ENCODE measurements around the gene DDX41. TPM values are rescaled to one million over a fixed set of nuclear protein-coding genes. Genes with fewer than 3 reads are reported as not detected.
"Not testable (repeated sequence)": the region's sequence is repeated elsewhere in the genome, so short reads cannot be mapped to it uniquely, and the experiment has no call there.

The DDX41 gene
- total RNA-seq, 3 donors from 2014 or later, result 203 to 220 (median 207) TPM

- Mint-ChIP-seq H3K4me1 (ENCODE audit: low read depth) (peaks cover 24% of the 10 kb centered on the region), H3K9me3 (no peaks in the 10 kb centered on the region), H3K27me3 (ENCODE audit: low read depth) (no peaks in the 10 kb centered on the region), H3K36me3 (ENCODE audit: insufficient read depth) (peaks cover 11% of the 10 kb centered on the region), H3K4me3 (no peak overlapping the region)
- no peak for DNase-seq
- peak; percentile 66 to 67 for ATAC-seq
These were observed 29.5 kb upstream of the DDX41 start for GRCh38 chr5:177546258-177546741.

- no peak for ATAC-seq
- DNase-seq, result no peak
- no peaks in the 10 kb centered on the region for H3K9me3 Mint-ChIP-seq
- H3K27me3 Mint-ChIP-seq (ENCODE audit: low read depth), result no peaks in the 10 kb centered on the region
- H3K4me1 Mint-ChIP-seq (ENCODE audit: low read depth), result peaks cover 24% of the 10 kb centered on the region
- no peak overlapping the region for H3K4me3 Mint-ChIP-seq
- peaks cover 14% of the 10 kb centered on the region for H3K36me3 Mint-ChIP-seq (ENCODE audit: insufficient read depth)
These were observed 28.9 kb upstream of the DDX41 start for GRCh38 chr5:177545487-177546257.

GRCh38 chr5:177542816-177543465 lies 26.2 kb upstream of the DDX41 start:
- Mint-ChIP-seq H3K27me3 (ENCODE audit: low read depth) (no peaks in the 10 kb centered on the region), H3K36me3 (ENCODE audit: insufficient read depth) (peaks cover 16% of the 10 kb centered on the region), H3K4me3 (no peak overlapping the region), H3K9me3 (no peaks in the 10 kb centered on the region), H3K4me1 (ENCODE audit: low read depth) (peaks cover 15% of the 10 kb centered on the region)
- DNase-seq, result no peak
- ATAC-seq, result no peak

- ATAC-seq (no peak), DNase-seq (no peak)
- H3K36me3 Mint-ChIP-seq (ENCODE audit: insufficient read depth), result peaks cover 11% of the 10 kb centered on the region
- no peaks in the 10 kb centered on the region for H3K27me3 Mint-ChIP-seq (ENCODE audit: low read depth)
- no peak overlapping the region for H3K4me3 Mint-ChIP-seq
- peaks cover 3% of the 10 kb centered on the region for H3K4me1 Mint-ChIP-seq (ENCODE audit: low read depth)
- no peaks in the 10 kb centered on the region for H3K9me3 Mint-ChIP-seq
These were observed 23.7 kb upstream of the DDX41 start for GRCh38 chr5:177540438-177540837.

- H3K9me3 Mint-ChIP-seq, result no peaks in the 10 kb centered on the region
- H3K4me1 Mint-ChIP-seq (ENCODE audit: low read depth), result no peaks in the 10 kb centered on the region
- ATAC-seq (no peak), DNase-seq (no peak)
- no peaks in the 10 kb centered on the region for H3K27me3 Mint-ChIP-seq (ENCODE audit: low read depth)
- peaks cover 11% of the 10 kb centered on the region for H3K36me3 Mint-ChIP-seq (ENCODE audit: insufficient read depth)
- H3K4me3 Mint-ChIP-seq, result no peak overlapping the region
These were observed 22.6 kb upstream of the DDX41 start for GRCh38 chr5:177539411-177539810.

GRCh38 chr5:177538876-177539275 lies 22.1 kb upstream of the DDX41 start:
- Mint-ChIP-seq H3K9me3 (no peaks in the 10 kb centered on the region), H3K4me3 (no peak overlapping the region), H3K4me1 (ENCODE audit: low read depth) (no peaks in the 10 kb centered on the region), H3K27me3 (ENCODE audit: low read depth) (no peaks in the 10 kb centered on the region), H3K36me3 (ENCODE audit: insufficient read depth) (peaks cover 12% of the 10 kb centered on the region)
- DNase-seq (no peak), ATAC-seq (no peak)

GRCh38 chr5:177537389-177538361 lies 20.9 kb upstream of the DDX41 start:
- H3K36me3 Mint-ChIP-seq (ENCODE audit: insufficient read depth), result peaks cover 15% of the 10 kb centered on the region
- ATAC-seq (no peak), DNase-seq (no peak)
- no peaks in the 10 kb centered on the region for H3K9me3 Mint-ChIP-seq
- no peak overlapping the region for H3K4me3 Mint-ChIP-seq
- H3K4me1 Mint-ChIP-seq (ENCODE audit: low read depth), result no peaks in the 10 kb centered on the region
- no peaks in the 10 kb centered on the region for H3K27me3 Mint-ChIP-seq (ENCODE audit: low read depth)

- H3K27me3 Mint-ChIP-seq (ENCODE audit: low read depth), result no peaks in the 10 kb centered on the region
- DNase-seq (no peak), ATAC-seq (no peak)
- no peaks in the 10 kb centered on the region for H3K9me3 Mint-ChIP-seq
- H3K4me3 Mint-ChIP-seq, result no peak overlapping the region
- H3K4me1 Mint-ChIP-seq (ENCODE audit: low read depth), result no peaks in the 10 kb centered on the region
- peaks cover 20% of the 10 kb centered on the region for H3K36me3 Mint-ChIP-seq (ENCODE audit: insufficient read depth)
These were observed 19.6 kb upstream of the DDX41 start for GRCh38 chr5:177536386-177536785.

- Mint-ChIP-seq H3K27me3 (ENCODE audit: low read depth) (no peaks in the 10 kb centered on the region), H3K36me3 (ENCODE audit: insufficient read depth) (peaks cover 26% of the 10 kb centered on the region), H3K9me3 (no peaks in the 10 kb centered on the region), H3K4me3 (no peak overlapping the region), H3K4me1 (ENCODE audit: low read depth) (no peaks in the 10 kb centered on the region)
- no peak for ATAC-seq
- no peak for DNase-seq
These were observed 18.4 kb upstream of the DDX41 start for GRCh38 chr5:177535125-177535524.

- not testable (repeated sequence) for H3K4me3 Mint-ChIP-seq; H3K4me1 Mint-ChIP-seq (ENCODE audit: low read depth); H3K9me3 Mint-ChIP-seq; DNase-seq; H3K27me3 Mint-ChIP-seq (ENCODE audit: low read depth); ATAC-seq
- H3K36me3 Mint-ChIP-seq (ENCODE audit: insufficient read depth), result peaks cover 28% of the 10 kb centered on the region
These were observed 17.7 kb upstream of the DDX41 start for GRCh38 chr5:177534433-177534832.

- H3K27me3 Mint-ChIP-seq (ENCODE audit: low read depth), result no peaks in the 10 kb centered on the region
- no peak for DNase-seq
- no peak for ATAC-seq
- H3K4me1 Mint-ChIP-seq (ENCODE audit: low read depth), result no peaks in the 10 kb centered on the region
- H3K36me3 Mint-ChIP-seq (ENCODE audit: insufficient read depth), result peaks cover 24% of the 10 kb centered on the region
- H3K4me3 Mint-ChIP-seq, result no peak overlapping the region
- no peaks in the 10 kb centered on the region for H3K9me3 Mint-ChIP-seq
These were observed 14.6 kb upstream of the DDX41 start for GRCh38 chr5:177531209-177531940.

- no peak for ATAC-seq
- no peak overlapping the region for H3K4me3 Mint-ChIP-seq
- no peaks in the 10 kb centered on the region for H3K9me3 Mint-ChIP-seq
- H3K4me1 Mint-ChIP-seq (ENCODE audit: low read depth), result no peaks in the 10 kb centered on the region
- H3K27me3 Mint-ChIP-seq (ENCODE audit: low read depth), result no peaks in the 10 kb centered on the region
- peaks cover 27% of the 10 kb centered on the region for H3K36me3 Mint-ChIP-seq (ENCODE audit: insufficient read depth)
- no peak for DNase-seq
These were observed 13.9 kb upstream of the DDX41 start for GRCh38 chr5:177530638-177531037.

- Mint-ChIP-seq H3K4me3 (no peak overlapping the region), H3K27me3 (ENCODE audit: low read depth) (no peaks in the 10 kb centered on the region), H3K9me3 (no peaks in the 10 kb centered on the region), H3K36me3 (ENCODE audit: insufficient read depth) (peaks cover 30% of the 10 kb centered on the region), H3K4me1 (ENCODE audit: low read depth) (no peaks in the 10 kb centered on the region)
- ATAC-seq (no peak), DNase-seq (no peak)
These were observed 12.8 kb upstream of the DDX41 start for GRCh38 chr5:177529247-177530203.
